Measurements from ENCODE around the gene SENP1.
A peak's percentile ranks its signal among the peaks of the same experiment; 100 is the strongest.
"Not testable (repeated sequence)": the region's sequence is repeated elsewhere in the genome, so short reads cannot be mapped to it uniquely, and the experiment has no call there.

SENP1 gene

GRCh38 chr12:48105867-48106680, at the start of gene SENP1:
Gene SENP1 (minus strand): TSS chr12:48106079. CDS start chr12:48101472, 4,607 bp downstream.
- DNase-seq (ENCODE audit: low read depth) = peak; percentile 84

- DNase-seq (ENCODE audit: low read depth) = no peak
Measured at GRCh38 chr12:48151103-48151771, 45.4 kb upstream of the SENP1 start.

GRCh38 chr12:48145981-48146380, 40.1 kb upstream of the SENP1 start:
- DNase-seq (ENCODE audit: low read depth) = no peak

GRCh38 chr12:48143898-48144297, 38.0 kb upstream of the SENP1 start:
- DNase-seq (ENCODE audit: low read depth) = no peak

- DNase-seq (ENCODE audit: low read depth) = no peak
Measured at GRCh38 chr12:48142818-48143674, 37.2 kb upstream of the SENP1 start.

GRCh38 chr12:48135027-48135426, 29.1 kb upstream of the SENP1 start:
- no peak for DNase-seq (ENCODE audit: low read depth)

- no peak for DNase-seq (ENCODE audit: low read depth)
Measured at GRCh38 chr12:48132826-48133225, 26.9 kb upstream of the SENP1 start.

GRCh38 chr12:48131517-48131916, 25.6 kb upstream of the SENP1 start:
- DNase-seq (ENCODE audit: low read depth) = no peak

- DNase-seq (ENCODE audit: low read depth) = no peak
Measured at GRCh38 chr12:48129376-48129775, 23.5 kb upstream of the SENP1 start.

GRCh38 chr12:48128800-48129199, 22.9 kb upstream of the SENP1 start:
- no peak for DNase-seq (ENCODE audit: low read depth)

GRCh38 chr12:48126953-48127630, 21.2 kb upstream of the SENP1 start:
- no peak for DNase-seq (ENCODE audit: low read depth)

- DNase-seq (ENCODE audit: low read depth) = no peak
Measured at GRCh38 chr12:48125985-48126384, 20.1 kb upstream of the SENP1 start.

GRCh38 chr12:48125542-48125941, 19.7 kb upstream of the SENP1 start:
- DNase-seq (ENCODE audit: low read depth) = not testable (repeated sequence)

- no peak for DNase-seq (ENCODE audit: low read depth)
Measured at GRCh38 chr12:48123169-48123568, 17.3 kb upstream of the SENP1 start.

GRCh38 chr12:48122065-48122834, 16.4 kb upstream of the SENP1 start:
- no peak for DNase-seq (ENCODE audit: low read depth)

- DNase-seq (ENCODE audit: low read depth) = no peak
Measured at GRCh38 chr12:48121522-48121921, 15.6 kb upstream of the SENP1 start.

- DNase-seq (ENCODE audit: low read depth) = no peak
Measured at GRCh38 chr12:48119834-48120195, 13.9 kb upstream of the SENP1 start.

- DNase-seq (ENCODE audit: low read depth) = peak; percentile 7
Measured at GRCh38 chr12:48119078-48119833, 13.4 kb upstream of the SENP1 start, which contains the start of gene PFKM. Gene PFKM (plus strand): TSS chr12:48119364. CDS start chr12:48122775, 3,411 bp downstream.

- DNase-seq (ENCODE audit: low read depth) = no peak
Measured at GRCh38 chr12:48118284-48118871, 12.5 kb upstream of the SENP1 start.

GRCh38 chr12:48115957-48116356, 10.1 kb upstream of the SENP1 start:
- no peak for DNase-seq (ENCODE audit: low read depth)

Data from stimulated activated CD8-positive, alpha-beta memory T cell treated with anti-CD3 and anti-CD28 coated beads, Interleukin-12 subunit alpha, Interleukin-12 subunit beta, amount 100 ng/mL, for 4 hours (primary cell).